WERI-Rb-1 (cell line): ENCODE results near the gene SLX1A.
"Not testable (repeated sequence)": the region's sequence is repeated elsewhere in the genome, so short reads cannot be mapped to it uniquely, and the experiment has no call there.

ENCODE experiments used
- DNase-seq: peaks from one replicate; pipeline ENCODE4 v3.0.0-alpha.2; 2020
- H3K27ac ChIP-seq: fragments of 250-450 bp; sonication (Bioruptor Pico); 2 replicates; pipeline ENCODE4 v1.5.1; 2020; ENCODE audit warnings: mild to moderate bottlenecking, moderate library complexity
- H3K27me3 ChIP-seq: fragments of 250-450 bp; sonication (Bioruptor Pico); 2 replicates; pipeline ENCODE4 v1.5.1; 2021; ENCODE audit warnings: mild to moderate bottlenecking, low read depth, moderate library complexity; ENCODE audit not compliant: insufficient read depth, severe bottlenecking
- H3K36me3 ChIP-seq: fragments of 250-450 bp; sonication (Bioruptor Pico); 2 replicates; pipeline ENCODE4 v1.5.1; 2020; ENCODE audit warnings: mild to moderate bottlenecking, moderate library complexity
- H3K4me3 ChIP-seq: 2 replicates; pipeline ENCODE4 v1.5.1; 2011; ENCODE audit warnings: low read depth, mild to moderate bottlenecking, control low read depth, low read length
- H3K9me3 ChIP-seq: fragments of 250-450 bp; sonication (Bioruptor Pico); 2 replicates; pipeline ENCODE4 v1.5.1; 2021; ENCODE audit warnings: mild to moderate bottlenecking, moderate library complexity; ENCODE audit not compliant: severe bottlenecking
- TF ChIP-seq, protein P1 (sequence below): IDR thresholded peaks from 2 replicates; pipeline ENCODE4 v1.5.1; 2011; ENCODE audit warnings: low read depth, mild to moderate bottlenecking, control low read depth, inconsistent platforms, low read length

SLX1A gene

DNA sequence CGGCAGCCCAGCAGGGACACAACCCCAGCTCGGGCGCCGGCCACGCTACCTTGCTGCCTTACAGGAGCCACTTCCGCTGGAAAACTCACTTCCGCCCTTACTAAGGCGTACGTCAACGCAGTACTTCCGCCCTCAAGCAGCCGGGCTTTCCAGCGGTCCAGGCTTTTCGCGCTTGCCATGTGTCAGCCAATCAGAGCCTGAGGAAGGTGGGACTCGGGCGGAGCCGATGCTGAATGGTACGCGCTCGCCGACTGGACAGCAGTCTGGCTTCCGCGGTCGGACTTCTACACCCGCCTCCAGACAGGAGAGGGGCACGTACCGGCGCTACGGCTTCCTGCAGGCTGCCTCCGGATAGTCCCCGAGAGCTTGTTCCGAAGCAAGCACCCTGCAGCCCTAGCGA lies at the start of gene SLX1A, which contains the start of gene BOLA2B:
Gene SLX1A, plus strand, starts transcription at position 261 of the 400 bp plus-strand sequence. CDS start 210 bp downstream, outside the sequence.
Gene BOLA2B, minus strand, starts transcription at position 52 of the 400 bp plus-strand sequence. CDS start 71 bp downstream, outside the sequence.
- DNase-seq, H3K27ac ChIP-seq, H3K9me3 ChIP-seq, H3K27me3 ChIP-seq, H3K36me3 ChIP-seq: not testable (repeated sequence)
- peak within 1 kb of the TSS; percentile 38 for H3K4me3 ChIP-seq

DNA sequence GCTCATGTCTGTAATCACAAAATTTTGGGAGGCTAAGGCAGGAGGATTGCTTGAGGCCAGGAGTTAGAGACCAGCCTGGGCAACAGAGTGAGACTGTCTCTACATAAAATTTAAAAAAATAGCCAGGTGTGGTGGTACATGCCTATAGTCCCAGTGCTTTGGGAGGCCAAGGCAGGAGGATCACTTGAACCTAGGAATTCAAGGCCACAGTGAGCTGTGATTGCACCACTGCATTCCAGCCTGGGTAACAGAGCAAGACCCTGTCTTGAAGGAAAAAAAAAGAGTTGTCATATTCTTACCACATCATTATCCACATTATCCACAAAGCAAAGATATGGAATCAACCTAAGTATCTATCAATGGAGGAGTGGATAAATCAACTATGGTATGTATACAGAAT lies 49.7 kb upstream of the SLX1A start:
- DNase-seq, result no peak
- Histone ChIP-seq H3K9me3 (peaks cover 3% of the 10 kb centered on the region), H3K36me3 (no peaks in the 10 kb centered on the region), H3K27me3 (no peaks in the 10 kb centered on the region), H3K27ac (no peak overlapping the region), H3K4me3 (no peak overlapping the region)
- TF ChIP-seq, protein P1, sequence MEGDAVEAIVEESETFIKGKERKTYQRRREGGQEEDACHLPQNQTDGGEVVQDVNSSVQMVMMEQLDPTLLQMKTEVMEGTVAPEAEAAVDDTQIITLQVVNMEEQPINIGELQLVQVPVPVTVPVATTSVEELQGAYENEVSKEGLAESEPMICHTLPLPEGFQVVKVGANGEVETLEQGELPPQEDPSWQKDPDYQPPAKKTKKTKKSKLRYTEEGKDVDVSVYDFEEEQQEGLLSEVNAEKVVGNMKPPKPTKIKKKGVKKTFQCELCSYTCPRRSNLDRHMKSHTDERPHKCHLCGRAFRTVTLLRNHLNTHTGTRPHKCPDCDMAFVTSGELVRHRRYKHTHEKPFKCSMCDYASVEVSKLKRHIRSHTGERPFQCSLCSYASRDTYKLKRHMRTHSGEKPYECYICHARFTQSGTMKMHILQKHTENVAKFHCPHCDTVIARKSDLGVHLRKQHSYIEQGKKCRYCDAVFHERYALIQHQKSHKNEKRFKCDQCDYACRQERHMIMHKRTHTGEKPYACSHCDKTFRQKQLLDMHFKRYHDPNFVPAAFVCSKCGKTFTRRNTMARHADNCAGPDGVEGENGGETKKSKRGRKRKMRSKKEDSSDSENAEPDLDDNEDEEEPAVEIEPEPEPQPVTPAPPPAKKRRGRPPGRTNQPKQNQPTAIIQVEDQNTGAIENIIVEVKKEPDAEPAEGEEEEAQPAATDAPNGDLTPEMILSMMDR, result no peak

- TF ChIP-seq, protein P1, result no peak
- Histone ChIP-seq H3K4me3 (no peak overlapping the region), H3K36me3 (no peaks in the 10 kb centered on the region), H3K27me3 (no peaks in the 10 kb centered on the region), H3K9me3 (peaks cover 12% of the 10 kb centered on the region), H3K27ac (no peak overlapping the region)
- no peak for DNase-seq
Observed at GRCh38 chr16:30144917-30145316, 48.8 kb upstream of the SLX1A start.

DNA sequence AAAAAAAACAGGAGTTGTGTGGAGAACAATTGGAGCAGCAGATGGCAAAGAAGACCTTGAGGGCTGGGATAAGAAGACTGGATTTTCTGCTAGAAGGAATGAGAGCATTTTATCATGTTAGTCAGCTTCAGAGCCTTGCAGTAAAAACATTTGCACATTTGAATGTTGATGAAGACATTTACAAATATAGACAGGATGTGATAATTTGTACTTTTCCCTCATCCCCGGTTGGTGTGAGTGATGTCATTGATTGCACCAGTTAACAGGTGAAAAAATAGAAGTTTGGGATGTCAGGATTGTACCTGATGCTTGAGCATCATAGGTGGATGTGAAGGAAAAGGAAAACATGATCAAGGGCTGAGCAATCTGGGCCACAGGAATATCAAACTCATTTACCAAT lies 48.0 kb upstream of the SLX1A start:
- DNase-seq, result no peak
- peak overlapping the region; percentile 49 for H3K27ac ChIP-seq
- H3K36me3 ChIP-seq, result no peaks in the 10 kb centered on the region
- peaks cover 15% of the 10 kb centered on the region for H3K9me3 ChIP-seq
- TF ChIP-seq, protein P1, result no peak
- H3K27me3 ChIP-seq, result no peaks in the 10 kb centered on the region
- no peak overlapping the region for H3K4me3 ChIP-seq

DNA sequence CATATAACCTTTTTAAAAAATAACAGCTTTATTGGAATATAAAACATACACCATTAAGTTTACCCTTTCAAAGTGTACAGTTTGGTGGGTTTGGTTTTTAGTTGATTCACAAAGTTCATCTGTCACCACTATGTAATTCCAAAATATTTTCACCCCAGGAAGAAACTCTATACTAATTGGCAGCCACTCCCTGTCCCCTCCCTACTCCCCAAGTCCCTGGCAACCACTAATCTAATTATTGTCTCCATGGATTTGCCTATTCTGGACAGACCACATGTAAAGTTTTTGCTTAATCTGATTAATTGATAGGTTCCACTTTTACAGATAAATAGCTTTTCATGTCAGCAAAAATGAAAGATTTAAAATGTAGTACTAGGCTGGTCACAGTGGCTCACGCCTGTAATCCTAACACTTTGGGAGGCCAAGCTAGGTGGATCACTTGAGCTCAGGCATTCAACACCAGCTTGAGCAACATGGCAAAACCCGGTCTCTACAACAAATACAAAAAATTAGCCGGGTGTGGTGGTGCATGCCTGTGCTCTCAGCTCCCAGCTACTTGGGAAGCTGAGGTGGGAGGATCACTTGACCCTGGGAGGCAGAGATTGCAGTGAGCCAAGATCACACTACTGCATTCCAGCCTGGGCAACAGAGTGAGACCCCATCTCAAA lies 45.7 kb upstream of the SLX1A start:
- TF ChIP-seq, protein P1, result no peak
- H3K27ac ChIP-seq, result no peak overlapping the region
- no peak overlapping the region for H3K4me3 ChIP-seq
- no peaks in the 10 kb centered on the region for H3K27me3 ChIP-seq
- no peak for DNase-seq
- no peaks in the 10 kb centered on the region for H3K36me3 ChIP-seq
- peaks cover 15% of the 10 kb centered on the region for H3K9me3 ChIP-seq

DNA sequence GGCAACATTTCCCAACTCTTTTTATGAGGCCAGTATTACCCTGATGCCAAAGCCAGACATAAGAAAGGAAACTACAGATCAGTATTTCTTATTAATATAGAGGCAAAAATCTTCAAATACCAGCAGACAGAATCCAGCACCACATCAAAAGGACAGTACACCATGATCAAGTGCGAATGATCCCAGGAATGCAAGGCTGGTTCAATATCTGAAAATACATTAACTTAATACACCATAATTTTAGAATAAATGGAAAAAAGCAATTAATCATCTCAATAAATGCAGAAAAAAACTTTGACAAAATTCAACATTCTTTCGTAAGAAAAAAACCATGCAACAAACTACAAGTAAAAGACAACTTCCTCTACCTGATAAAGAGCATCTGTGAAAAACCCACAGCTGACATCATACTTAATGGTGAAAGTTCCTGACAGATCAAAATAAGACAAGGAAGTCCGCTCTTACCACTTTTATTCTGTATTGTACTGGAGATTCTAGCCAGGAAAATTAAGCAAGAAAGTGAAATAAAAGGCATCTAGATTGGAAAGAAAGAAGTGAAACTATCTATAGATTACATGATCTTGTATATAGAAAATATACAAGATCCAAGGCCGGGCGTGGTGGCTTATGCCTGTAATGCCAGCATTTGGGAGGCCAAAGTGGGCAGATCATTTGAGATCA lies 44.3 kb upstream of the SLX1A start:
- Histone ChIP-seq H3K27ac (no peak overlapping the region), H3K9me3 (peaks cover 15% of the 10 kb centered on the region), H3K27me3 (no peaks in the 10 kb centered on the region), H3K36me3 (no peaks in the 10 kb centered on the region), H3K4me3 (no peak overlapping the region)
- TF ChIP-seq, protein P1, result no peak
- no peak for DNase-seq
